Measurements from ENCODE around the gene ARID2. TPM values are rescaled to one million over a fixed set of nuclear protein-coding genes. Genes with fewer than 3 reads are reported as not detected.

The ARID2 gene
- total and polyA plus RNA-seq, 2 of the 4 experiments (the other 2 are of a cell fraction): 5.4 to 28.1 TPM

- peaks cover under 1% of the 10 kb centered on the region; the same call in 1 of the 2 replicates for H3K4me1 ChIP-seq (ENCODE audit: control insufficient read depth, insufficient read depth, low read length)
- H3K23ac ChIP-seq (ENCODE audit: low read depth, low read length): no peak overlapping the region
- dilution Hi-C loops (cut with HindIII; ENCODE audit: low sequenced_read_pairs, unreplicated experiment): no loop called here
- H3K9me3 ChIP-seq (ENCODE audit: control insufficient read depth, insufficient read depth, low read length): no peaks in the 10 kb centered on the region
- BruUV-seq (replicated peaks): no TSS peak
- ChIA-PET CTCF (no interaction called here), POLR2A (ENCODE audit: unreplicated experiment) (no interaction called here)
- TF ChIP-seq RAD21 (IDR thresholded peaks at IDR 0.05; ENCODE audit: low read length): no peak
- H4K5ac ChIP-seq (ENCODE audit: low read depth, low read length): no peak overlapping the region
- no peak overlapping the region for H2BK15ac ChIP-seq (ENCODE audit: low read depth, low read length)
- H3K9me1 ChIP-seq (ENCODE audit: insufficient read depth, low read length): no peaks in the 10 kb centered on the region
- peaks cover 13% of the 10 kb centered on the region for H3K36me3 ChIP-seq (ENCODE audit: control insufficient read depth, insufficient read depth, low read length)
- no peaks in the 10 kb centered on the region for H3K27me3 ChIP-seq (ENCODE audit: control insufficient read depth, insufficient read depth, low read length)
- no peak overlapping the region for H2BK20ac ChIP-seq (ENCODE audit: low read depth, low read length)
- no peak overlapping the region for H2AK9ac ChIP-seq (replicated peaks; ENCODE audit: low read depth, low read length, poor library complexity)
- no peak overlapping the region for H2AK5ac ChIP-seq (ENCODE audit: low read depth, low read length)
- no peak overlapping the region for H3K18ac ChIP-seq (ENCODE audit: low read depth, low read length)
- H2BK120ac ChIP-seq (ENCODE audit: low read depth, low read length): no peak overlapping the region
- WGBS, 2 experiments (ENCODE audit: extremely low coverage in 2 of 2, insufficient read length in 1 of 2): no CpG with 5 or more reads among the region's 2 CpGs
- no peak overlapping the region for H4K91ac ChIP-seq (ENCODE audit: insufficient read depth, low read depth, low read length)
- ATAC-seq (ENCODE audit: low read depth) (no peak), DNase-seq (no peak)
- no peak overlapping the region for H2BK5ac ChIP-seq (ENCODE audit: low read depth, low read length, poor library complexity, severe bottlenecking)
- in situ Hi-C loops (cut with MboI; ENCODE audit: low sequenced_read_pairs): no loop called here
- H4K20me1 ChIP-seq (ENCODE audit: insufficient read depth, low read length): peaks cover 3% of the 10 kb centered on the region; the same call in 1 of the 2 replicates
- H3K79me1 ChIP-seq (ENCODE audit: low read depth in 1 of 2, low read length in 2 of 2): peaks cover 5 to 39% of the 10 kb centered on the region in 2 experiments; a peak in 3 of 4 replicates
- no peak overlapping the region for H4K8ac ChIP-seq (ENCODE audit: low read depth in 2 of 2, low read length in 2 of 2)
- H3K4ac ChIP-seq (ENCODE audit: low read depth, low read length): no peak overlapping the region
- intact Hi-C loops (cut with micrococcal nuclease): no loop called here
- no peak overlapping the region for H3K9ac ChIP-seq (ENCODE audit: low read depth, low read length)
- no peak overlapping the region for H3K14ac ChIP-seq (replicated peaks; ENCODE audit: low read depth, low read length)
- H3K4me3 ChIP-seq (ENCODE audit: insufficient read depth, low read depth, low read length): no peak overlapping the region
- no peak overlapping the region for H3K56ac ChIP-seq (ENCODE audit: extremely low read depth, insufficient read depth, low read length)
- H3K27ac ChIP-seq (ENCODE audit: insufficient read depth, low read length): no peak overlapping the region
- no peak overlapping the region for H3K4me2 ChIP-seq (ENCODE audit: low read depth, low read length)
- no peak overlapping the region for H2AFZ ChIP-seq (replicated peaks; ENCODE audit: low read length, poor library complexity)
Observed at GRCh38 chr12:45939759-45940158, 210.3 kb downstream of the ARID2 start.
